Fibroblast of pulmonary artery (primary cell): ENCODE results near the gene ZNF41.
A peak's percentile ranks its signal among the peaks of the same experiment; 100 is the strongest.

Experiments
- DNase-seq: peaks from one replicate; pipeline ENCODE4 v3.0.0-alpha.2; 2010; ENCODE audit warnings: low read depth
- H3K4me3 ChIP-seq: replicated peaks from 2 replicates; pipeline ENCODE4 v1.5.1; 2011; ENCODE audit warnings: low read depth, mild to moderate bottlenecking, control low read depth, low read length, moderate library complexity
- TF ChIP-seq, protein P1 (sequence below): IDR thresholded peaks from 2 replicates; pipeline ENCODE4 v1.5.1; 2011; ENCODE audit warnings: mild to moderate bottlenecking, control low read depth, low read length, inconsistent platforms; ENCODE audit errors: missing control alignments

The ZNF41 gene

DNA sequence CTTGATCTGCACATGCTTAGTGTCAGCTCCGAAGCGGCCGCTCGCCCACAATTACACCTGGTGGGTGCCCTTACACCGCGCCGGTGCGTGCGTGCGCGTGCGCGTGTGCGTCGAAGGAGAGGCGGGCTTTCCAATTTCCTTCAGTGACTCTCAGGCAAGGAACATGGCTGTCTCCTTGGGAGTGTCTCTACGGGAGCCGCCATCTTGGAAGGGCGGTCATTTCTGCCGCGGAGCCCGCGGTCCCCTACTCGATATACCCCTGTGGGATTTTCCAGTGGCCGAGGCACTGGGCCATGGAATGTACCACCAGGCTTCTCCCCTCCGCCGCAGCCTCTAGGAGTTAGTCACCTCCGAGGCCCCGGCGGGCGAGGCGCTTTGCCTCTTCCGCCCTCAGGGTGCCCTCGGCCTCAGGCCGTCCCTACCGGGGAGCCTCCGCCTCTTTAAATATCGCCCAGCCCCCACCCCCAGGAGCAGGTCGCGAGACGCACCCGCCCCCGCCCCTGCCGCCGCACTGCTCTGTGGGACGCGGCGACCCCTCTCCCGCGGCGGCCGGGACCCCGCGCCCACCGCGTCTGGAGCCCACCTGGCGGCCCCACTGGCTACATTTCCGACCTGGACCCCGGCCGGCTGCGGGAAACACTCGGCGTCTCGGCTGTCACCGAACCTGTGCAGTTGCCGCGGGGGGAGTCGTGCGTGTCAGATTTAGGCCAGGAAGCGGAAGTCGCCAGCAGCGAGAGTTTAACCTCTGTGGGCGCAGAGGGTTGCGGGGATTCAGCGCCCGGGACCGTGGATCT lies at the start of gene ZNF41:
TSS of gene ZNF41 (minus strand) at position 711 of the 794 bp plus-strand sequence. CDS start 15,741 bp downstream, outside the sequence.
- TF ChIP-seq, protein P1, sequence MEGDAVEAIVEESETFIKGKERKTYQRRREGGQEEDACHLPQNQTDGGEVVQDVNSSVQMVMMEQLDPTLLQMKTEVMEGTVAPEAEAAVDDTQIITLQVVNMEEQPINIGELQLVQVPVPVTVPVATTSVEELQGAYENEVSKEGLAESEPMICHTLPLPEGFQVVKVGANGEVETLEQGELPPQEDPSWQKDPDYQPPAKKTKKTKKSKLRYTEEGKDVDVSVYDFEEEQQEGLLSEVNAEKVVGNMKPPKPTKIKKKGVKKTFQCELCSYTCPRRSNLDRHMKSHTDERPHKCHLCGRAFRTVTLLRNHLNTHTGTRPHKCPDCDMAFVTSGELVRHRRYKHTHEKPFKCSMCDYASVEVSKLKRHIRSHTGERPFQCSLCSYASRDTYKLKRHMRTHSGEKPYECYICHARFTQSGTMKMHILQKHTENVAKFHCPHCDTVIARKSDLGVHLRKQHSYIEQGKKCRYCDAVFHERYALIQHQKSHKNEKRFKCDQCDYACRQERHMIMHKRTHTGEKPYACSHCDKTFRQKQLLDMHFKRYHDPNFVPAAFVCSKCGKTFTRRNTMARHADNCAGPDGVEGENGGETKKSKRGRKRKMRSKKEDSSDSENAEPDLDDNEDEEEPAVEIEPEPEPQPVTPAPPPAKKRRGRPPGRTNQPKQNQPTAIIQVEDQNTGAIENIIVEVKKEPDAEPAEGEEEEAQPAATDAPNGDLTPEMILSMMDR = no peak
- peak within 1 kb of the TSS; percentile 62 for H3K4me3 ChIP-seq
- DNase-seq = peak; percentile 82

DNA sequence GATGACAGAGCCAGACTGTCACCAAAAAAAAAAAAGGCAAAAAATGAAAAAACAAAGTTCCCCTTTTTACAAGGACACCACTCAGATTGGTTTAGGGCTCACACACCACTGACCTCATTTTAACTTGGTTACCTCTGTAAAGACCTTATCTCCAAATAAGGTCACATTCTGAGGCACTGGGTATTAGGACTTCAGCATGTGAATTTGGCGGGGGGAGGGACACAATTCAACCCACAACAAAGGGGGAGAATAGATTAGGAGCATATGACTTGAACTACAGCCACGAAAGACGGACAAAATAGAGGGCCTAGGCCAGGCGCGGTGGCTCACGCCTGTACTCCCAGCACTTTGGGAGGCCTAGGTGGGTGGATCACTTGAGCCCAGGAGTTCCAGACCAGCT lies 47.0 kb upstream of the ZNF41 start:
- TF ChIP-seq, protein P1 = no peak
- H3K4me3 ChIP-seq = no peak overlapping the region
- DNase-seq = no peak

DNA sequence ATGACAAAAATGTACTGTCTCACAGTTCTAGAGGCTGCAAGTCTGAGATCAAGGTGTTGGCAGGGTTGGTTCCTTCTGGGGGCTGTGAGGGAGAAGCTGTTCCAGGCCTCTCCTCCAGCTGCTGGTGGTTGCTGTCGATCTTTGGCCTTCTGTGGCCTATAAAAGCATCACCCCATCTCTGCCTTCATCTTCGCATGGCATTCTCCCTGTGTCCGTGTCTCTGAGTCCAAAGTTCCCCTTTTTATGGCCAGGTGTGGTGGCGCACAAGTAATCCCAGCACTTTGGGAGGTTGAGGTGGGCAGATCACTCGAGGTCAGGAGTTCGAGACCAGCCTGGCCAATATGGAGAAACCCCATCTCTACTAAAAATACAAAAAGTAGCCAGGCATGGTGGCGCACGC lies 46.5 kb upstream of the ZNF41 start:
- H3K4me3 ChIP-seq = no peak overlapping the region
- TF ChIP-seq, protein P1 = no peak
- DNase-seq = no peak

DNA sequence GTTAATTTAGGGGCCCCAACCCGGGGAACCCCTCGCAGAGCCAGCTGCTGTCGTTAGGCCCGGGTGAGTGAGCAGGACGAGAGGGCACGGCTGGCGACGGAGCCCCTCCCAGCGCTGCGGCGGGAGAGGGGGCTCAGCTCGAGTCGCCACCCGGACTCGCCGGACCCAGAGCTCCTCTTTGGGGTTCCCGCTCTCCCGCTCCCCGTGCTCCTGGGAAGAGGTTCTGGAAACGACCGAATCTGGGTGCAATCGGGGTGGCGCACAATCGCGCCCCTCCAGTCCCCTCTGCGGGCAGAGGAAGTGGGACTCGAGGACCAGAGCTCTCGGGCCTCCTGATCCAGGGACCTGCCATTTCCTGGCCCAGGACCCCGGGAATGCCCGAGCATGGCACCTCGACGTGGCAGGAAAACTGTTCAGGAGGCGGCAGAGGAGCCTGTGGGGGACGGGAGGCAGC lies 40.7 kb upstream of the ZNF41 start:
- TF ChIP-seq, protein P1 = no peak
- H3K4me3 ChIP-seq = peak overlapping the region; percentile 56
- no peak for DNase-seq

DNA sequence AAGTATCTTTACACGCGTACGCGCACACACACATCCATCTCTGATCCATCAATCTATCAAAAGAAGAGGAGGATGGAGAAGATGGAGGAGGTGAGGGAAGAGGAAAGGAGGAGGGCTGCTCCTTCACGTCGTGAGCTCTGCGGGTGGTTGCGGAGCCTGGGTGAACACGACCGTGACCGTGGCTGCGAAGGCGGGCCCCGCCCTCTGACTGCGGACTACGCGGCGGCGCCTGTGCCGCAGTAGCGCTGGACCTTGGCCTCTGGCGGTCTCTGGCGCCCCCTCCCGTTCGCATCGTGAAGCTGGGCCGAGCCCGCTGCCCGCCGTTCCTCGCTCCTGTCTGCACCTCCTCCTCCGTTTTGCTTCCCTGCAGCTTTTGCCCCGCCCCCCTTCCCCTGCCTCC lies 40.3 kb upstream of the ZNF41 start:
- peak overlapping the region; percentile 56 for H3K4me3 ChIP-seq
- peak; percentile 74 for DNase-seq
- TF ChIP-seq, protein P1 = peak; percentile 51

DNA sequence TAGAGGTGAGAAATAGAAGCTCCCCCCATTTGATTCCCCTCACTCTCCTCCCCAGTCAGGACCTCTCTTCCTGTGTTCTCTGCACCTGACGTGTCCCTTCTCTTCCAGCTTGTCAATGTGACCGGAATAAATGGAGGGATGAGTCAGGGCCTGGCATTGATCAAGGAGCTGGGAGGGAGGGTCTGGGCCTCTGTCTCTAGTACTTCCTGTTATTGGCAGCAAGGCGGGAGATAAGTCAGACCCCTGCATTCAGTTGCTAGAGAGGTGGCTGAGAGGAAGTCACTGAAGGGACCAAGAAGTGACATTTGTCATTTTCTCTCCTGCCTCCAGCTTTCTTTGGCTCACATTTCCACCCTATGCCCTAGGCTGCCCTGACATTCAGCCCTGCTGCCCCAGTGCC lies 35.1 kb upstream of the ZNF41 start:
- no peak for DNase-seq
- TF ChIP-seq, protein P1 = no peak
- no peak overlapping the region for H3K4me3 ChIP-seq
